H9 (cell line): ENCODE results near the gene SNRNP25. TPM values are rescaled to one million over a fixed set of nuclear protein-coding genes. Genes with fewer than 3 reads are reported as not detected.

Experiments
- DNase-seq: peaks from one replicate; pipeline ENCODE4 v3.0.0-alpha.2; 2017
- H2AFZ ChIP-seq: one replicate; pipeline ENCODE4 v1.6.1; 2013; ENCODE audit warnings: mild to moderate bottlenecking, low read length, control low read depth, moderate library complexity
- H2AK5ac ChIP-seq: 2 replicates; pipeline ENCODE4 v1.6.1; 2013; ENCODE audit warnings: low read length, control low read depth, mixed read lengths; ENCODE audit not compliant: insufficient read length
- H2BK120ac ChIP-seq: one replicate; pipeline ENCODE4 v1.6.1; 2013; ENCODE audit warnings: low read depth, mild to moderate bottlenecking, low read length, control low read depth, inconsistent platforms; ENCODE audit not compliant: poor library complexity, severe bottlenecking
- H2BK12ac ChIP-seq: 2 replicates; pipeline ENCODE4 v1.6.1; 2013; ENCODE audit warnings: low read length, control low read depth, mixed read lengths, low read depth; ENCODE audit not compliant: insufficient read length
- H2BK15ac ChIP-seq: 2 replicates; pipeline ENCODE4 v1.6.1; 2013; ENCODE audit warnings: low read depth, low read length, control low read depth
- H2BK20ac ChIP-seq: one replicate; pipeline ENCODE4 v1.6.1; 2013; ENCODE audit warnings: low read depth, mild to moderate bottlenecking, low read length, control low read depth, inconsistent platforms; ENCODE audit not compliant: poor library complexity, severe bottlenecking
- H2BK5ac ChIP-seq: 2 replicates; pipeline ENCODE4 v1.6.1; 2013; ENCODE audit warnings: low read length, control low read depth, mixed read lengths; ENCODE audit not compliant: insufficient read length
- H3K14ac ChIP-seq: 2 replicates; pipeline ENCODE4 v1.6.1; 2013; ENCODE audit warnings: low read length, control low read depth; ENCODE audit not compliant: insufficient read depth
- H3K18ac ChIP-seq: 2 replicates; pipeline ENCODE4 v1.6.1; 2013; ENCODE audit warnings: low read depth, mild to moderate bottlenecking, mixed read lengths, low read length, control low read depth; ENCODE audit not compliant: insufficient read length
- H3K23ac ChIP-seq: 2 replicates; pipeline ENCODE4 v1.6.1; 2013; ENCODE audit warnings: low read length, control low read depth, mixed read lengths, low read depth; ENCODE audit not compliant: insufficient read length
- H3K23me2 ChIP-seq: 2 replicates; pipeline ENCODE4 v1.6.1; 2013; ENCODE audit warnings: low read depth, mild to moderate bottlenecking, mixed read lengths, low read length, control low read depth; ENCODE audit not compliant: insufficient read length, poor library complexity, severe bottlenecking
- H3K27ac ChIP-seq: 2 replicates; pipeline ENCODE4 v1.5.1; 2013; ENCODE audit warnings: low read length, control low read depth, mixed read lengths, low read depth; ENCODE audit not compliant: insufficient read length
- H3K27me3 ChIP-seq: 2 replicates; pipeline ENCODE4 v1.6.1; 2013; ENCODE audit warnings: low read length, control low read depth, inconsistent platforms; ENCODE audit not compliant: insufficient read depth
- H3K4ac ChIP-seq: 2 replicates; pipeline ENCODE4 v1.6.1; 2013; ENCODE audit warnings: low read depth, mild to moderate bottlenecking, control low read depth, inconsistent platforms, low read length, moderate library complexity
- H3K4me1 ChIP-seq: 2 replicates; pipeline ENCODE4 v1.6.1; 2013; ENCODE audit warnings: low read length, control low read depth, inconsistent platforms; ENCODE audit not compliant: insufficient read depth
- H3K4me2 ChIP-seq: 2 replicates; pipeline ENCODE4 v1.6.1; 2013; ENCODE audit warnings: low read length, control low read depth, mixed read lengths; ENCODE audit not compliant: insufficient read length, insufficient read depth
- H3K56ac ChIP-seq: 2 replicates; pipeline ENCODE4 v1.6.1; 2013; ENCODE audit warnings: low read depth, mild to moderate bottlenecking, mixed read lengths, low read length, control low read depth; ENCODE audit not compliant: insufficient read length
- H3K79me1 ChIP-seq: 2 replicates; pipeline ENCODE4 v1.6.1; 2013; ENCODE audit warnings: low read depth, mild to moderate bottlenecking, moderate library complexity, low read length, control low read depth, inconsistent platforms; ENCODE audit not compliant: insufficient read depth, poor library complexity, severe bottlenecking
- H3K79me2 ChIP-seq: 2 replicates; pipeline ENCODE4 v1.6.1; 2013; ENCODE audit warnings: low read length, control low read depth, inconsistent platforms; ENCODE audit not compliant: insufficient read depth
- H3K9ac ChIP-seq: 2 replicates; pipeline ENCODE4 v1.6.1; 2013; ENCODE audit warnings: low read length, control low read depth, mixed read lengths; ENCODE audit not compliant: insufficient read length; ENCODE audit errors: extremely low read depth
- H3K9me3 ChIP-seq: one replicate; pipeline ENCODE4 v1.6.1; 2013; ENCODE audit warnings: low read depth, low read length, inconsistent platforms; ENCODE audit not compliant: control insufficient read depth
- H3T11ph ChIP-seq: one replicate; pipeline ENCODE4 v1.6.1; 2013; ENCODE audit warnings: mild to moderate bottlenecking, low read length, control low read depth, inconsistent platforms
- H4K20me1 ChIP-seq: one replicate; pipeline ENCODE4 v1.6.1; 2013; ENCODE audit not compliant: control insufficient read depth, insufficient read length, insufficient read depth
- H4K5ac ChIP-seq: 2 replicates; pipeline ENCODE4 v1.6.1; 2013; ENCODE audit warnings: low read depth, mild to moderate bottlenecking, mixed read lengths, low read length, control low read depth; ENCODE audit not compliant: insufficient read length
- H4K8ac ChIP-seq: replicated peaks from 2 replicates; pipeline ENCODE4 v1.6.1; 2013; ENCODE audit warnings: low read length, control low read depth, mixed read lengths, low read depth; ENCODE audit not compliant: insufficient read length
- H4K91ac ChIP-seq: 2 replicates; pipeline ENCODE4 v1.6.1; 2013; ENCODE audit warnings: low read depth, mild to moderate bottlenecking, moderate library complexity, mixed read lengths, low read length, control low read depth; ENCODE audit not compliant: insufficient read length
- H3K27ac Mint-ChIP-seq, 3 experiments: 2 replicates in 2 of 3; 3 replicates in 1 of 3; pipeline ENCODE4 v1.8.0; 2020 to 2021; ENCODE audit warnings: mixed read lengths in 3 of 3, mild to moderate bottlenecking in 1 of 3, moderate library complexity in 1 of 3
- H3K27me3 Mint-ChIP-seq: 2 replicates; pipeline ENCODE4 v1.8.0; 2021; ENCODE audit warnings: low read depth, mild to moderate bottlenecking, moderate library complexity, mixed read lengths
- H3K36me3 Mint-ChIP-seq, 3 experiments: 2 replicates in 2 of 3; 3 replicates in 1 of 3; pipeline ENCODE4 v1.8.0; 2020 to 2021; ENCODE audit warnings: low read depth in 3 of 3, mixed read lengths in 3 of 3; ENCODE audit not compliant: insufficient read depth in 1 of 3
- H3K4me1 Mint-ChIP-seq, 2 experiments: 2 replicates each; pipeline ENCODE4 v1.8.0; 2020; ENCODE audit warnings: mixed read lengths in 2 of 2
- H3K4me3 Mint-ChIP-seq, 2 experiments: 2 replicates in 1 of 2; 3 replicates in 1 of 2; pipeline ENCODE4 v1.8.0; 2020 to 2021; ENCODE audit warnings: mild to moderate bottlenecking in 2 of 2, mixed read lengths in 2 of 2, moderate library complexity in 1 of 2
- H3K9me3 Mint-ChIP-seq, 2 experiments: 2 replicates in 1 of 2; 3 replicates in 1 of 2; pipeline ENCODE4 v1.8.0; 2020; ENCODE audit warnings: mild to moderate bottlenecking in 2 of 2, mixed read lengths in 2 of 2, moderate library complexity in 1 of 2
- CTCF ChIP-seq: fragments of 200-600 bp; sonication (generic); conservative IDR thresholded peaks from 3 replicates; pipeline ENCODE4 v1.8.0; 2021; ENCODE audit warnings: antibody characterized with exemption, mild to moderate bottlenecking
- WGBS: extraction: QIAGEN DNeasy Blood & Tissue Kit; methylation state at CpG from one replicate; pipeline ENCODE4 v1.1.7; 2013; ENCODE audit warnings: missing lambda C conversion rate, low lambda C conversion rate, mixed read lengths; ENCODE audit not compliant: insufficient read length; ENCODE audit errors: extremely low coverage; 5-methylcytosine and 5-hydroxymethylcytosine counted together
- total RNA-seq: library from RNA; stranded (reverse); gene quantifications from 2 replicates; pipeline ENCODE4 v1.2.1, GENCODE V29; 2021

The SNRNP25 gene
- total RNA-seq, 1 experiment from 2014 or later = 78.5 TPM

- Histone ChIP-seq H3K14ac (no peak overlapping the region), H3K9ac (no peak overlapping the region), H3K23ac (no peak overlapping the region), H2AFZ (no peak overlapping the region), H2BK5ac (no peak overlapping the region), H3K27me3 (no peaks in the 10 kb centered on the region), H3K4me1 (no peaks in the 10 kb centered on the region), H2BK20ac (no peak overlapping the region), H3K18ac (no peak overlapping the region), H2BK15ac (no peak overlapping the region), H3K79me2 (no peaks in the 10 kb centered on the region), H4K5ac (no peak overlapping the region), H3K23me2 (no peaks in the 10 kb centered on the region), H3K56ac (no peak overlapping the region), H2BK12ac (no peak overlapping the region), H3K79me1 (no peaks in the 10 kb centered on the region), H4K8ac (no peak overlapping the region), H3K27ac (no peak overlapping the region), H4K91ac (no peak overlapping the region), H2BK120ac (no peak overlapping the region), H2AK5ac (no peak overlapping the region), H4K20me1 (no peaks in the 10 kb centered on the region), H3K4me2 (no peak overlapping the region), H3K9me3 (no peaks in the 10 kb centered on the region), H3T11ph (no peak overlapping the region), H3K4ac (no peak overlapping the region)
- Mint-ChIP-seq H3K36me3 (peaks cover 26 to 72% (median 69%) of the 10 kb centered on the region in 3 experiments; a peak in 6 of 7 replicates), H3K27ac (no peak overlapping the region), H3K4me1 (0 out of 4 replicates have a peak, but pooled peaks cover 0 to 2% of the 10 kb centered on the region in 2 experiments), H3K27me3 (peaks cover 1% of the 10 kb centered on the region; the same call in 1 of the 2 replicates), H3K9me3 (no peaks in the 10 kb centered on the region), H3K4me3 (no peak overlapping the region)
- no peak for TF ChIP-seq CTCF
- WGBS = no CpG with 5 or more reads among the region's 14 CpGs
- no peak for DNase-seq
These were observed 5.9 kb downstream of the SNRNP25 start for GRCh38 chr16:59440-60059.
